GM21381 (cell line): ENCODE data around the gene IFT52.

Source experiments
- ATAC-seq: cut with Tn5 transposase; IDR thresholded peaks from one replicate; pipeline ENCODE4 v1.9.1; 2021; ENCODE audit warnings: mild to moderate bottlenecking, moderate library complexity; ENCODE audit not compliant: unreplicated experiment

Gene IFT52

GRCh38 chr20:43681991-43682410 lies 91.3 kb downstream of the IFT52 start:
- peak; percentile 90 for ATAC-seq

GRCh38 chr20:43682446-43682845 lies 91.7 kb downstream of the IFT52 start:
- no peak for ATAC-seq

- ATAC-seq = no peak
Measured at GRCh38 chr20:43686820-43687219, 96.1 kb downstream of the IFT52 start.

- no peak for ATAC-seq
Measured at GRCh38 chr20:43689165-43689564, 98.4 kb downstream of the IFT52 start.

GRCh38 chr20:43690943-43691598 lies 100.3 kb downstream of the IFT52 start:
- ATAC-seq = no peak

- ATAC-seq = no peak
Measured at GRCh38 chr20:43691928-43692524, 101.3 kb downstream of the IFT52 start.

GRCh38 chr20:43694763-43695162 lies 104.0 kb downstream of the IFT52 start:
- no peak for ATAC-seq

GRCh38 chr20:43695571-43695970 lies 104.8 kb downstream of the IFT52 start:
- no peak for ATAC-seq
